BE2C (cell line): ENCODE measurements around the gene OGFOD2. TPM values are rescaled to one million over a fixed set of nuclear protein-coding genes. Genes with fewer than 3 reads are reported as not detected.
A peak's percentile ranks its signal among the peaks of the same experiment; 100 is the strongest.

Experiments
- DNase-seq: peaks from one replicate; pipeline ENCODE4 v3.0.0-alpha.2; 2020
- H3K27me3 ChIP-seq: fragments of 250-450 bp; sonication (Bioruptor Pico); 2 replicates; pipeline ENCODE4 v1.5.1; 2020; ENCODE audit warnings: mild to moderate bottlenecking
- H3K36me3 ChIP-seq: fragments of 250-450 bp; sonication (Bioruptor Pico); 2 replicates; pipeline ENCODE4 v1.5.1; 2020; ENCODE audit warnings: mild to moderate bottlenecking
- H3K4me1 ChIP-seq: fragments of 250-450 bp; sonication (Bioruptor Pico); 2 replicates; pipeline ENCODE4 v1.5.1; 2020
- H3K4me3 ChIP-seq: 2 replicates; pipeline ENCODE4 v1.5.1; 2011; ENCODE audit warnings: low read depth, low read length
- H3K9me3 ChIP-seq: fragments of 250-450 bp; sonication (Bioruptor Pico); 2 replicates; pipeline ENCODE4 v1.5.1; 2020
- CTCF ChIP-seq: IDR thresholded peaks from 2 replicates; pipeline ENCODE4 v1.5.1; 2012; ENCODE audit warnings: mild to moderate bottlenecking, low read depth, low read length
- polyA plus RNA-seq: library from polyadenylated mRNA; unstranded; fragments of >200 nt; gene quantifications from one replicate; pipeline ENCODE4 v1.2.1, GENCODE V29; 2012; ENCODE audit warnings: low read depth, missing spikeins; ENCODE audit not compliant: insufficient read length, insufficient read depth

OGFOD2 gene
- 71.8 TPM for polyA plus RNA-seq

- TF ChIP-seq CTCF: no peak
- peak within 1 kb of the TSS; percentile 98 for H3K4me3 ChIP-seq
- no peaks in the 10 kb centered on the region for H3K36me3 ChIP-seq
- H3K9me3 ChIP-seq: no peaks in the 10 kb centered on the region
- DNase-seq: peak; percentile 94
- no peaks in the 10 kb centered on the region for H3K27me3 ChIP-seq
- H3K4me1 ChIP-seq: no peaks in the 10 kb centered on the region
Observed at GRCh38 chr12:122974892-122975789, at the start of gene OGFOD2. Gene OGFOD2, plus strand, starts transcription at chr12:122975244. Its CDS starts 8 bp downstream, at chr12:122975252.

- Histone ChIP-seq H3K4me3 (no peak overlapping the region), H3K4me1 (no peaks in the 10 kb centered on the region), H3K27me3 (no peaks in the 10 kb centered on the region), H3K36me3 (no peaks in the 10 kb centered on the region), H3K9me3 (no peaks in the 10 kb centered on the region; the same call in 1 of the 2 replicates)
- TF ChIP-seq CTCF: no peak
- no peak for DNase-seq
Observed at GRCh38 chr12:122927756-122928403, 47.2 kb upstream of the OGFOD2 start.

- H3K4me3 ChIP-seq: no peak overlapping the region
- H3K4me1 ChIP-seq: no peaks in the 10 kb centered on the region
- no peak for DNase-seq
- H3K27me3 ChIP-seq: no peaks in the 10 kb centered on the region
- H3K36me3 ChIP-seq: no peaks in the 10 kb centered on the region
- TF ChIP-seq CTCF: no peak
- H3K9me3 ChIP-seq: no peaks in the 10 kb centered on the region; the same call in 1 of the 2 replicates
Observed at GRCh38 chr12:122928404-122929147, 46.5 kb upstream of the OGFOD2 start.

GRCh38 chr12:122929148-122929538, 45.9 kb upstream of the OGFOD2 start:
- no peaks in the 10 kb centered on the region for H3K27me3 ChIP-seq
- H3K4me1 ChIP-seq: no peaks in the 10 kb centered on the region
- no peak for TF ChIP-seq CTCF
- H3K36me3 ChIP-seq: no peaks in the 10 kb centered on the region
- DNase-seq: no peak
- H3K9me3 ChIP-seq: no peaks in the 10 kb centered on the region; the same call in 1 of the 2 replicates
- H3K4me3 ChIP-seq: no peak overlapping the region

- Histone ChIP-seq H3K9me3 (no peaks in the 10 kb centered on the region; the same call in 1 of the 2 replicates), H3K4me1 (no peaks in the 10 kb centered on the region), H3K27me3 (no peaks in the 10 kb centered on the region), H3K4me3 (no peak overlapping the region), H3K36me3 (no peaks in the 10 kb centered on the region)
- DNase-seq: no peak
- TF ChIP-seq CTCF: no peak
Observed at GRCh38 chr12:122929812-122930211, 45.2 kb upstream of the OGFOD2 start.
